Caco-2 (cell line): ENCODE data around the gene EVA1C. TPM values are rescaled to one million over a fixed set of nuclear protein-coding genes. Genes with fewer than 3 reads are reported as not detected.

ENCODE experiments used
- BruUV-seq: library from RNA; stranded (reverse); fragments of 400-500 nt; replicated peaks from 2 replicates; lab custom pipeline; 2021; lab: Mats Ljungman, UMichigan
- CTCF ChIA-PET: fragments of 300-600 bp; sonication (Branson Sonifier 250); formaldehyde crosslinking; loops from one replicate; lab custom pipeline; 2022; ENCODE audit warnings: antibody characterized with exemption; lab: Charles Lee
- POLR2A ChIA-PET: fragments of 300-600 bp; sonication (Branson Sonifier 250); formaldehyde crosslinking; loops from one replicate; lab custom pipeline; 2022; ENCODE audit warnings: antibody characterized with exemption; lab: Charles Lee
- DNase-seq, 2 experiments: peaks; one replicate each; pipeline versions ENCODE4 v3.0.0 to v3.0.0-alpha.2; 2020 to 2022
- H3K27me3 ChIP-seq: replicated peaks from 2 replicates; pipeline ENCODE4 v1.6.0; 2011; ENCODE audit warnings: low read length; ENCODE audit not compliant: control insufficient read depth, insufficient read depth
- H3K36me3 ChIP-seq: 2 replicates; pipeline ENCODE4 v1.5.1; 2011; ENCODE audit warnings: low read length; ENCODE audit not compliant: control insufficient read depth, insufficient read depth
- H3K4me1 ChIP-seq: fragments of 250-450 bp; sonication (Bioruptor Pico); 2 replicates; pipeline ENCODE4 v1.5.1; 2020; ENCODE audit warnings: mild to moderate bottlenecking
- H3K4me3 ChIP-seq: 2 replicates; pipeline ENCODE4 v1.5.1; 2011; ENCODE audit warnings: low read depth, mild to moderate bottlenecking, control low read depth, low read length
- H3K9me3 ChIP-seq: fragments of 250-450 bp; sonication (Bioruptor Pico); 2 replicates; pipeline ENCODE4 v1.5.1; 2020; ENCODE audit warnings: mild to moderate bottlenecking, moderate library complexity
- H3K27ac Mint-ChIP-seq: one replicate; pipeline ENCODE4 v1.8.0; 2022; ENCODE audit warnings: mixed read lengths; ENCODE audit not compliant: unreplicated experiment
- H3K27me3 Mint-ChIP-seq: one replicate; pipeline ENCODE4 v1.8.0; 2022; ENCODE audit warnings: mixed read lengths; ENCODE audit not compliant: insufficient read depth, unreplicated experiment
- H3K36me3 Mint-ChIP-seq: one replicate; pipeline ENCODE4 v1.8.0; 2022; ENCODE audit warnings: mild to moderate bottlenecking, mixed read lengths; ENCODE audit not compliant: insufficient read depth, unreplicated experiment
- H3K4me1 Mint-ChIP-seq: one replicate; pipeline ENCODE4 v1.8.0; 2022; ENCODE audit warnings: low read depth, mixed read lengths; ENCODE audit not compliant: unreplicated experiment
- H3K4me3 Mint-ChIP-seq: one replicate; pipeline ENCODE4 v1.8.0; 2022; ENCODE audit warnings: mild to moderate bottlenecking, moderate library complexity, mixed read lengths; ENCODE audit not compliant: unreplicated experiment
- H3K9me3 Mint-ChIP-seq: one replicate; pipeline ENCODE4 v1.8.0; 2022; ENCODE audit warnings: mixed read lengths; ENCODE audit not compliant: unreplicated experiment
- intact Hi-C: fragments of 100-400 bp; cut with micrococcal nuclease; formaldehyde crosslinking; loops from one replicate; pipeline ENCODE4 v1.10.0; 2022; ENCODE audit not compliant: unreplicated experiment
- total RNA-seq: library from RNA; stranded (reverse); gene quantifications from 2 replicates; pipeline ENCODE4 v1.2.3, GENCODE V29; 2022
- TF ChIP-seq, protein P1 (sequence below), 2 experiments: fragments of 200-600 bp in 1 of 2; IDR thresholded peaks; 1 replicate in 1 of 2; 2 replicates in 1 of 2; pipeline versions ENCODE4 v1.5.1 to v1.8.0; 2011 to 2022; ENCODE audit warnings: antibody characterized with exemption in 1 of 2, control low read depth in 1 of 2, inconsistent platforms in 1 of 2, low read depth in 1 of 2, low read length in 1 of 2, mild to moderate bottlenecking in 1 of 2, moderate library complexity in 1 of 2; ENCODE audit not compliant: insufficient read depth in 1 of 2, severe bottlenecking in 1 of 2, unreplicated experiment in 1 of 2

Gene EVA1C
- total RNA-seq, 1 experiment from 2014 or later: not detected

DNA sequence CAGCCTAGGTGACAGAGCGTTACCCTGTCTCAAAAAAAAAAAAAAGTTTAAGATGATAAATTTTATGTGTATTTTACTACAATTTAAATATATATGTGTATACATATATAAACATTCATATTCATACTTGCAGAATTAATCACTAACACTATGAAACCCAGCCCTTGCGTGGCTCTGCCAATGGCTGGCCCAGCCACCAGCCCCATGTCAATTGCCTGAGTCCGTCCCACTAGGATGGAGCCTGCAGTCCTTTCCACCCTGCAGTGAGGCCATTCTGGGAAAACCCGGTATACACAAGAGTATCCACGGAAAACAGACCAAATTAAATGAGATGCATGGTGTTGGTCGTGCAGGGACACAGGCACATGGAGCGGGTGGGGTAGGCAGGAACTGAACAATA is 123.1 kb downstream of the EVA1C start:
- Mint-ChIP-seq H3K4me3 (no peak overlapping the region), H3K27me3 (peaks cover 17% of the 10 kb centered on the region), H3K4me1 (no peaks in the 10 kb centered on the region), H3K9me3 (no peaks in the 10 kb centered on the region), H3K27ac (no peak overlapping the region), H3K36me3 (no peaks in the 10 kb centered on the region)
- no peaks in the 10 kb centered on the region for H3K36me3 ChIP-seq
- CTCF ChIA-PET: no interaction called here
- BruUV-seq: no TSS peak
- H3K27me3 ChIP-seq: no peaks in the 10 kb centered on the region
- H3K4me1 ChIP-seq: no peaks in the 10 kb centered on the region
- intact Hi-C loops: no loop called here
- TF ChIP-seq, protein P1, sequence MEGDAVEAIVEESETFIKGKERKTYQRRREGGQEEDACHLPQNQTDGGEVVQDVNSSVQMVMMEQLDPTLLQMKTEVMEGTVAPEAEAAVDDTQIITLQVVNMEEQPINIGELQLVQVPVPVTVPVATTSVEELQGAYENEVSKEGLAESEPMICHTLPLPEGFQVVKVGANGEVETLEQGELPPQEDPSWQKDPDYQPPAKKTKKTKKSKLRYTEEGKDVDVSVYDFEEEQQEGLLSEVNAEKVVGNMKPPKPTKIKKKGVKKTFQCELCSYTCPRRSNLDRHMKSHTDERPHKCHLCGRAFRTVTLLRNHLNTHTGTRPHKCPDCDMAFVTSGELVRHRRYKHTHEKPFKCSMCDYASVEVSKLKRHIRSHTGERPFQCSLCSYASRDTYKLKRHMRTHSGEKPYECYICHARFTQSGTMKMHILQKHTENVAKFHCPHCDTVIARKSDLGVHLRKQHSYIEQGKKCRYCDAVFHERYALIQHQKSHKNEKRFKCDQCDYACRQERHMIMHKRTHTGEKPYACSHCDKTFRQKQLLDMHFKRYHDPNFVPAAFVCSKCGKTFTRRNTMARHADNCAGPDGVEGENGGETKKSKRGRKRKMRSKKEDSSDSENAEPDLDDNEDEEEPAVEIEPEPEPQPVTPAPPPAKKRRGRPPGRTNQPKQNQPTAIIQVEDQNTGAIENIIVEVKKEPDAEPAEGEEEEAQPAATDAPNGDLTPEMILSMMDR (IDR thresholded peaks at IDR 0.05; ENCODE audit: insufficient read depth in 1 of 2, low read depth in 1 of 2, low read length in 1 of 2, severe bottlenecking in 1 of 2, unreplicated experiment in 1 of 2): no peak
- no peaks in the 10 kb centered on the region for H3K9me3 ChIP-seq
- POLR2A ChIA-PET: no interaction called here
- no peak overlapping the region for H3K4me3 ChIP-seq
- DNase-seq: no peak

DNA sequence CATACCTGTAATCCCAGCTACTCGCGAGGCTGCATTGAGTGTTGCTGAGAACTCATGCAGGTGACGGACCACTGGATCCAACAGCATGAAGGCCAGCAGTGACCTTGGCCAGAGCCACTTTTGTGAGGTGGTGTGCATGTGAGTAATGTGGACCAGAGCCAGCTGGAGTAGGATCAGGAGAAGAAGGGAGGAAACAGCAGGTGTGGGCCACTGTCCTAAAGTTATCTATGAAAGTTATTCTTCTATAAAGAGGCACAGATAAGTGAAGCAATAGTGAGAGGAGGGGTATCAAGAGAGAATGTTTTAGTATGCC is 125.0 kb downstream of the EVA1C start:
- H3K4me1 Mint-ChIP-seq: no peaks in the 10 kb centered on the region
- no peaks in the 10 kb centered on the region for H3K27me3 ChIP-seq
- H3K9me3 Mint-ChIP-seq: no peaks in the 10 kb centered on the region
- no TSS peak for BruUV-seq
- H3K4me3 ChIP-seq: no peak overlapping the region
- H3K27ac Mint-ChIP-seq: no peak overlapping the region
- H3K36me3 Mint-ChIP-seq: no peaks in the 10 kb centered on the region
- no peaks in the 10 kb centered on the region for H3K9me3 ChIP-seq
- intact Hi-C loops: no loop called here
- TF ChIP-seq, protein P1 (IDR thresholded peaks at IDR 0.05; ENCODE audit: insufficient read depth in 1 of 2, low read depth in 1 of 2, low read length in 1 of 2, severe bottlenecking in 1 of 2, unreplicated experiment in 1 of 2): no peak
- DNase-seq: no peak
- H3K4me1 ChIP-seq: no peaks in the 10 kb centered on the region
- ChIA-PET POLR2A (no interaction called here), CTCF (no interaction called here)
- no peaks in the 10 kb centered on the region for H3K36me3 ChIP-seq
- H3K4me3 Mint-ChIP-seq: no peak overlapping the region
- peaks cover 17% of the 10 kb centered on the region for H3K27me3 Mint-ChIP-seq

DNA sequence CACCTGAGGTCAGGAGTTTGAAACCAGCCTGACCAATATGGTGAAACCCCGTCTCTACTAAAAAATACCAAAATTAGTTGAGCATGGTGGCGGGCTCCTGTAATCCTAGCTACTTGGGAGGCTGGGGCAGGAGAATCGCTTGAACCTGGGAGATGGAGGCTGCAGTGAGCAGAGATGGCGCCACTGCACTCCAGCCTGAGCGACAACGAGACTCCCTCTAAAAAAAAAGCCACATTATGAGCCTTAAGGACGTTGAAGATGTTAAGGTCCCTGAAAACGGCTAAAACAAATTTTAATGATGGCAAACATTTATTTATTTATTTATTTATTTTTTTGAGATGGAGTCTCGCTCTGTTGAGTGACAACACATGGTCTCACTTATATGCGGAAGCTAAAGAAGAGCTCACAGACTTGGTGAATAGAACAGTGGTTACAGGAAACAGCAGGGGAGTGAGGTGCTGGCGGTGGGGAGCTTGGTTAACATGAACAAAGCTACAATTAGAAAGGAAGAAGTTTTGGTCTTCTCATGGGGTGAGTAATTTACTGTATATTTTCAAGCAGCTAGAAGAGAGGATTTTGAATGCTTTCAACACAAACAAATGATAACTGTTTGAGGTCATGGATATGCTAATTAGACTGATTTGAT is 125.8 kb downstream of the EVA1C start:
- ChIA-PET POLR2A (no interaction called here), CTCF (no interaction called here)
- Histone ChIP-seq H3K4me3 (no peak overlapping the region), H3K27me3 (no peaks in the 10 kb centered on the region), H3K9me3 (no peaks in the 10 kb centered on the region), H3K4me1 (no peaks in the 10 kb centered on the region), H3K36me3 (no peaks in the 10 kb centered on the region)
- H3K4me3 Mint-ChIP-seq: no peak overlapping the region
- intact Hi-C loops: no loop called here
- no TSS peak for BruUV-seq
- no peak overlapping the region for H3K27ac Mint-ChIP-seq
- no peaks in the 10 kb centered on the region for H3K9me3 Mint-ChIP-seq
- TF ChIP-seq, protein P1 (IDR thresholded peaks at IDR 0.05; ENCODE audit: insufficient read depth in 1 of 2, low read depth in 1 of 2, low read length in 1 of 2, severe bottlenecking in 1 of 2, unreplicated experiment in 1 of 2): no peak
- DNase-seq: no peak
- H3K4me1 Mint-ChIP-seq: no peaks in the 10 kb centered on the region
- H3K27me3 Mint-ChIP-seq: peaks cover 15% of the 10 kb centered on the region
- H3K36me3 Mint-ChIP-seq: no peaks in the 10 kb centered on the region
